ENCODE measurements around the gene PARD3. TPM values are rescaled to one million over a fixed set of nuclear protein-coding genes. Genes with fewer than 3 reads are reported as not detected.
"Not testable (repeated sequence)": the region's sequence is repeated elsewhere in the genome, so short reads cannot be mapped to it uniquely, and the experiment has no call there.

Gene PARD3
- total RNA-seq, 2 donors from 2014 or later, result 32.0 to 61.9 TPM

DNA sequence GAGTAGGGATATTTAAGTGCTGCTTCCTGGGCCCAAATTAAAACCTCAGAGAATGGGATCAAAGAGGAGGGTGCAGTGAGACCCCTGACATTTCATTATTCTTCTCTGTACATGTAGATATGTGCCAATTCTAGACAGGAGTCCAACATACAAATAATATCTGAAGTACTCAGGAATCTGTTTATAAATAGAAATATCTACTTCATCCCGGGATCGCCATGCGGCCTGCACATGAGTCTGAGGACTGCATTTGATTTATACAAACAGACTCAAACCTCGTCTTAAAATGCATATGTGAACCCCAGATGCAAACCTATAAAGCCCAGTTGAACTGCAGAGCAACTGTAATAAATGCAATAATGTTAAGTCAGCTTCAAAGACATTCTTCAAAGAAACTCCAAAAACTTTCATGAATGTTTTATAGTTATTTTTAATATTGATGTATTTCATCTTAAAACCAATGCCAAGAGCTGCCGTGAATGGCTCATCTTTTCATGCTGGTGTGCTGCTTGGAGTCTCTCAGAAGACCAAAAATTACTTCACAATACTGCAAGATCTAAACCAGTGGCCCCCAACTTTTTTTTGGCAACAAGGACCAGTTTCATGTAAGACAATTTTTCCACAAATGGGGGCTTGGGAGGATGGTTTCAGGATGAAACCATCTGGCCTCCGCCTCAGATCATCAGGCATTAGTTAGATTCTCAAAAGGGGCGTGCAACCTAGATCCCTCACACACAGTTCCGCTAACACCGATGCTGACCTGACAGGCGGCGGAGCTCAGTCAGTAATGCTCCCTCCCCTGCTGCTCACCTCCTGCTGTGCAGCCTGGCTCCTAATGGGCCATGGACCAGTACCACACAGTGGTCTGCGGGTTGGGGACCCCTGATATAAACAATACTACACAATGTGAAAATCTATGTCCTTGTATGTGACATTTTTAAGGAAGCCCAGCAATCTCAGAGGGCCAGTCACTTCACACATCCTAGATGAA, 166.9 kb downstream of the PARD3 start:
- H3K4me1 ChIP-seq (replicated peaks), result no peaks in the 10 kb centered on the region
- no peak for TF ChIP-seq POLR2A (IDR thresholded peaks at IDR 0.05)
- TF ChIP-seq, protein P1, sequence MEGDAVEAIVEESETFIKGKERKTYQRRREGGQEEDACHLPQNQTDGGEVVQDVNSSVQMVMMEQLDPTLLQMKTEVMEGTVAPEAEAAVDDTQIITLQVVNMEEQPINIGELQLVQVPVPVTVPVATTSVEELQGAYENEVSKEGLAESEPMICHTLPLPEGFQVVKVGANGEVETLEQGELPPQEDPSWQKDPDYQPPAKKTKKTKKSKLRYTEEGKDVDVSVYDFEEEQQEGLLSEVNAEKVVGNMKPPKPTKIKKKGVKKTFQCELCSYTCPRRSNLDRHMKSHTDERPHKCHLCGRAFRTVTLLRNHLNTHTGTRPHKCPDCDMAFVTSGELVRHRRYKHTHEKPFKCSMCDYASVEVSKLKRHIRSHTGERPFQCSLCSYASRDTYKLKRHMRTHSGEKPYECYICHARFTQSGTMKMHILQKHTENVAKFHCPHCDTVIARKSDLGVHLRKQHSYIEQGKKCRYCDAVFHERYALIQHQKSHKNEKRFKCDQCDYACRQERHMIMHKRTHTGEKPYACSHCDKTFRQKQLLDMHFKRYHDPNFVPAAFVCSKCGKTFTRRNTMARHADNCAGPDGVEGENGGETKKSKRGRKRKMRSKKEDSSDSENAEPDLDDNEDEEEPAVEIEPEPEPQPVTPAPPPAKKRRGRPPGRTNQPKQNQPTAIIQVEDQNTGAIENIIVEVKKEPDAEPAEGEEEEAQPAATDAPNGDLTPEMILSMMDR (IDR thresholded peaks at IDR 0.05), result no peak
- no peak for TF ChIP-seq POLR2AphosphoS5 (IDR thresholded peaks at IDR 0.05)
- intact Hi-C loops (cut with DNase I), result no loop called here
- H3K9me3 ChIP-seq, result no peaks in the 10 kb centered on the region
- no peak for DNase-seq (ENCODE audit: low spot score)
- no peak overlapping the region for H3K27ac ChIP-seq
- H3K36me3 ChIP-seq, result no peaks in the 10 kb centered on the region
- WGBS, result 83% methylated on average over 12 of the region's 12 CpGs
- H3K4me3 ChIP-seq, result no peak overlapping the region
- no peaks in the 10 kb centered on the region for H3K27me3 ChIP-seq (replicated peaks; ENCODE audit: insufficient read depth)

- Histone ChIP-seq H3K36me3 (no peaks in the 10 kb centered on the region), H3K4me3 (no peak overlapping the region), H3K9me3 (no peaks in the 10 kb centered on the region), H3K4me1 (replicated peaks) (no peaks in the 10 kb centered on the region), H3K27me3 (replicated peaks; ENCODE audit: insufficient read depth) (no peaks in the 10 kb centered on the region), H3K27ac (no peak overlapping the region)
- DNase-seq (ENCODE audit: low spot score), result no peak
- TF ChIP-seq POLR2AphosphoS5 (IDR thresholded peaks at IDR 0.05) (no peak), POLR2A (IDR thresholded peaks at IDR 0.05) (no peak)
- TF ChIP-seq, protein P1 (IDR thresholded peaks at IDR 0.05), result no peak
- 82% methylated on average over 7 of the region's 7 CpGs for WGBS
- intact Hi-C loops (cut with DNase I), result no loop called here
Measured at GRCh38 chr10:34647160-34647559, 167.9 kb downstream of the PARD3 start.

- H3K27me3 ChIP-seq (replicated peaks; ENCODE audit: insufficient read depth), result no peaks in the 10 kb centered on the region
- H3K4me1 ChIP-seq (replicated peaks), result peaks cover 2% of the 10 kb centered on the region
- H3K36me3 ChIP-seq, result no peaks in the 10 kb centered on the region
- no peak overlapping the region for H3K4me3 ChIP-seq
- TF ChIP-seq POLR2A (IDR thresholded peaks at IDR 0.05) (no peak), POLR2AphosphoS5 (IDR thresholded peaks at IDR 0.05) (no peak)
- TF ChIP-seq, protein P1 (IDR thresholded peaks at IDR 0.05), result no peak
- intact Hi-C loops (cut with DNase I), result no loop called here
- 93% methylated on average over 6 of the region's 6 CpGs for whole genome bisulfite sequencing
- DNase-seq (ENCODE audit: low spot score), result no peak
- H3K27ac ChIP-seq, result no peak overlapping the region
- no peaks in the 10 kb centered on the region for H3K9me3 ChIP-seq
Measured at GRCh38 chr10:34646331-34646730, 168.8 kb downstream of the PARD3 start.

GRCh38 chr10:34644815-34645214, 170.3 kb downstream of the PARD3 start:
- H3K36me3 ChIP-seq; H3K4me3 ChIP-seq; H3K4me1 ChIP-seq (replicated peaks); H3K9me3 ChIP-seq; H3K27ac ChIP-seq; H3K27me3 ChIP-seq (replicated peaks; ENCODE audit: insufficient read depth); intact Hi-C loops (cut with DNase I); DNase-seq (ENCODE audit: low spot score): not testable (repeated sequence)
- 97% methylated on average over 3 of the region's 3 CpGs for WGBS

DNA sequence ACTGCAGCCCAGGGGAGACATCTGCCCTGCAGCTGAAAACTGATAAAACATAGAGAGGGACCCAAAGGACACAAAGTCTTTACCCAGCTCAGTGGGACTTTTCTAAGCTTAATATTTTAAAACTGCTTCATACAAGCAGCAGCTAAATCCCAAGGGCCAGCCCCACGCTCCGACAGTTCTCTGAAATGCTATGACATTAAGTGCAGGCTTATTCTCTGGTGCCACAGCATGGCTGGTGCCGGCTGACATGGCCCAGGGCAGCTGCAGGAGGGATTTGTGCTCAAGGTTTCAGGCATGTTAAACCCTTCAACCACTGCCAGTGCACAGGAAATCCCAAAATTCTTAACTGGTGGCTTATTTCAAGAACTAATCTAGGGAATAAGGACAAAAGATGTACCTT, 170.9 kb downstream of the PARD3 start:
- intact Hi-C loops (cut with DNase I), result no loop called here
- 81% methylated on average over 3 of the region's 3 CpGs for WGBS
- Histone ChIP-seq H3K27me3 (replicated peaks; ENCODE audit: insufficient read depth) (no peaks in the 10 kb centered on the region), H3K27ac (no peak overlapping the region), H3K9me3 (no peaks in the 10 kb centered on the region), H3K36me3 (no peaks in the 10 kb centered on the region), H3K4me1 (replicated peaks) (peaks cover 6% of the 10 kb centered on the region), H3K4me3 (no peak overlapping the region)
- DNase-seq (ENCODE audit: low spot score), result no peak
- TF ChIP-seq POLR2AphosphoS5 (IDR thresholded peaks at IDR 0.05) (no peak), POLR2A (IDR thresholded peaks at IDR 0.05) (no peak)
- TF ChIP-seq, protein P1 (IDR thresholded peaks at IDR 0.05), result no peak
